HG03520 (cell line): ENCODE results near the gene QPRT.
"Not testable (repeated sequence)": the region's sequence is repeated elsewhere in the genome, so short reads cannot be mapped to it uniquely, and the experiment has no call there.

ENCODE experiments used
- ATAC-seq: cut with Tn5 transposase; IDR thresholded peaks from one replicate; pipeline ENCODE4 v1.9.1; 2021; ENCODE audit warnings: mild to moderate bottlenecking, moderate library complexity; ENCODE audit not compliant: unreplicated experiment

The QPRT gene

DNA sequence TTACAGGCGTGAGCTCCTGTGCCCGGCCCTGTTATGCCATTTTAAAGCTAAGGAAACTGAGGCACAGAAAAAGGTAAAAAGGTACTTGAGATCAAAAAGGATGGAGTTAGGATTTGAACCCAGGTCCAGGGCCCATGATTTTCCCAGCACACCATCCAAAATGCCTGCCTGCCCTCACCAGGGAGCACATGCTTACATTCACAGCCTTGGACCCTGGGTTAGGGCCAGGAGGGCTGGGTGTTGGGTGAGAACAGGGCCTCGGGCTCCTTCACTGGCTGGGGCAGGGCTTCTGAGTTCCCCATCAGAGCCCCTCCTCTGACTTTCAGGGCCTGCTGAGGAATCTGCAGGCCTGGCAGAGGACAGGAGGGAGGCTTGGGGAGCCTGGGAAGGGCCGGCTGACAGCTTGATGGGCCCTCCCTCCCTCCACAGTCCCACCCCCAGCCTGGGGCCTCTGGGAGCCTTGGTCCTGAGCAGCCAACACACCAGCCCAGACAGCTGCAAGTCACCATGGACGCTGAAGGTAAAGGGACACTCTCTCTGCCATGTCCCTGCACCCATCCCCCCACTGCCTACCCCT is at the start of gene QPRT:
TSS of gene QPRT (plus strand) at position 490 of the 577 bp plus-strand sequence. CDS start at position 508, 18 bp downstream.
- no peak for ATAC-seq

DNA sequence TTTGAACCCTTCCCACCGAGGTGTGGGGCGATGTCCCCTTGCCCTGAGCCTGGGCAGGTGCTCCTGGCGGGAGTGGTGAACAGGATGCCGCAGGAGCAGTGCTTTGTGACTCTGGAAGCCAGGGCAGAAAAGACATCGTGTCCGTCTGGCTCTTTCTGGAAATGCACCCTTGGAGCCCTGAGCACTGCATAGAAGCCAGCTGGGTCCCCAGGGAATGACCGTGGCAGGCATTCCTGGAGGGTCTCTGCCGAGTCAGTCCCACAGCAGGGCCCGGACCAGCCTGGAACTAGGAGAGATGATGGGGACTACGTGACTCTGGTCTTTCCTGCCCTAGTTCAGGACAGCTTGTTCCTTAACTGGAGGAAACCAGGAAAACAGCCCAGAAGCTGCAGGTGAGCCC is 49.7 kb upstream of the QPRT start:
- ATAC-seq, result not testable (repeated sequence)

GRCh38 chr16:29631658-29632057 is 47.3 kb upstream of the QPRT start:
- ATAC-seq, result not testable (repeated sequence)

DNA sequence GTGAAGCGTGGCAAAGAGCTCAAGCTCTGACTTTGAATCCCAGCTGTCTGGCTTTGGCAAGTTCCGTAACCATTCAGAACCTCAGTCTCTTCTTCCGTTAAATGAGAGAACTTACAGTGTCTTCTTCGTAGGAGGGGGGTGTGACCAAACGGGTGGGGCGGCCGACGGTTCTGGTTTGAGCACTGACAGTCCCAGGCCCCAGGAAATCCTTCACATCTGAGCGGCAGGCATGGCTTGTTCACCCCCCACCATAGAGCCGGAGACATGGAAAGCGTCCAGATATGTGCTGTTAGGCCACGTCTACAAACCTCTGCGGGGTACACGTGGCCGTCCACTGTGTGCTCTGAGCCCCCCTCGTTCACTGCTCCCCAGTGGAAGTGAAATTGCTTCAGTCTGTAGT is 43.1 kb upstream of the QPRT start:
- not testable (repeated sequence) for ATAC-seq

- ATAC-seq, result not testable (repeated sequence)
Measured at GRCh38 chr16:29636368-29636767, 42.6 kb upstream of the QPRT start.

DNA sequence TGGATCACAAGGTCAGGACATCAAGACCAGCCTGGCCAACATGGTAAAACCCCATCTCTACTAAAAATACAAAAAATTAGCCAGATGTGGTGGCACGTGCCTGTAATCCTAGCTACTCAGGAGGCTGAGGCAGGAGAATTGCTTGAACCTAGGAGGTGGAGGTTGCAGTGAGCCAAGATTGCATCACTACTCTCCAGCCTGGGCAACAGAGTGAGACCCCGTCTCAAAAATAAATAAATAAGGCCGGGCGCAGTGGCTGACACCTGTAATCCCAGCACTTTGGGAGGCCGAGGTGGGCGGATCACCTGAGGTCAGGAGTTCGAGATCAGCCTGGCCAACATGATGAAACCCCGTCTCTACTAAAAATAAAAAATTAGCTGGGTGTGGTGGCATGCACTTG is 40.2 kb upstream of the QPRT start:
- not testable (repeated sequence) for ATAC-seq

DNA sequence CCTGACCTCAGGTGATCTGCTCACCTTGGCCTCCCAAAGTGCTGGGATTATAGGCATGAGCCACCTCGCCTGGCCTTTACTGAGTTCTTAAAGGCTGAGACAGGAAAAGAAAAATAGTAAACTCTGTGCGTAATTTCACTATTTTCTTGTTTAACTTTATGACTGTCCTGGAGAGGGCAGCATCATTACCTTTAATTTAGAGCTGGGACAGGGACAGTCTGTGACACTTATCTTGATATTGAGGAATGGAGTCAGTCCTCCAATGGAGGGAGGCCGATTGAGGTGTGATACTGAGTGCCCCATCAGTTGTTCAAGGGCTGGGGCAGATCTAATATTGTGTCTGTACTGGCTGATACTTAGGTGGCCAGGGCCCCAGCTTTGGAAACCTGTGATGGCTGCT is 37.4 kb upstream of the QPRT start:
- ATAC-seq, result no peak

DNA sequence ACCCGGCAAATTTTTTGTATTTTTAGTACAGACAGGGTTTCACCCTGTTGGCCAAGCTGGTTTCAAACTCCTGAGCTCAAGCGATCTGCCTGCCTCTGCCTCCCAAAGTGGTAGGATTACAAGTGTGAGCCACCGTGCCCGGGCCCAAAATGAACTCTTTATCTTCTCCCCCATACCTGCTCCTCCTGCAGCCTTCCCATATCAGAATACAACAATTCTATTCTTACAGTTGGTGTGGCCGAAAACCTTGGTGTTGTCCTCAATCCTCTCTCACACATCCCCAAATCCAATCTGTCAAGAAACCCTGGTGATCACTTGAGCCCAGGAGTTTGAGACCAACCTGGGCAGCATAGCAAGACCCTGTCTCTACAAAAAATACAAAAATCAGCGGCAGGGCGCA is 35.4 kb upstream of the QPRT start:
- ATAC-seq, result no peak

GRCh38 chr16:29644338-29644857 is 34.6 kb upstream of the QPRT start:
- peak; percentile 69 for ATAC-seq

GRCh38 chr16:29644973-29645693 is 33.8 kb upstream of the QPRT start:
- ATAC-seq, result no peak

- no peak for ATAC-seq
Measured at GRCh38 chr16:29645694-29646187, 33.2 kb upstream of the QPRT start.

DNA sequence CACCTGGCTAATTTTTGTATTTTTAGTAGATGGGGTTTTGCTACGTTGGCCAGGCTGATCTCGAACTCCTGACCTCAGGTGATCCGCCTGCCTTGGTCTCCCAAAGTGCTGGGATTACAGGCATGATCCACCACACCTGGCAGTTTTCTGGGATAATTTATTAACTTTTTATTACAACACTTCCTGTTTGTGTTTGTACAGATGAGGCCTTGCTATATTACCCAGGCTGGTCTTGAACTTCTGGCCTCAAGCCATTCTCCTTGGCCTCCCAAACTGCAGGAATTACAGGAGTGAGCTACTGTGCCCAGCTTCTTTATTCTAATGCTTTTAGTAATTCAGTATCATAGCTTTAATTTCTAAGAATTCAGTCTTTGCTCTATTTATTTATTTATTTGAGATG is 32.0 kb upstream of the QPRT start:
- no peak for ATAC-seq

DNA sequence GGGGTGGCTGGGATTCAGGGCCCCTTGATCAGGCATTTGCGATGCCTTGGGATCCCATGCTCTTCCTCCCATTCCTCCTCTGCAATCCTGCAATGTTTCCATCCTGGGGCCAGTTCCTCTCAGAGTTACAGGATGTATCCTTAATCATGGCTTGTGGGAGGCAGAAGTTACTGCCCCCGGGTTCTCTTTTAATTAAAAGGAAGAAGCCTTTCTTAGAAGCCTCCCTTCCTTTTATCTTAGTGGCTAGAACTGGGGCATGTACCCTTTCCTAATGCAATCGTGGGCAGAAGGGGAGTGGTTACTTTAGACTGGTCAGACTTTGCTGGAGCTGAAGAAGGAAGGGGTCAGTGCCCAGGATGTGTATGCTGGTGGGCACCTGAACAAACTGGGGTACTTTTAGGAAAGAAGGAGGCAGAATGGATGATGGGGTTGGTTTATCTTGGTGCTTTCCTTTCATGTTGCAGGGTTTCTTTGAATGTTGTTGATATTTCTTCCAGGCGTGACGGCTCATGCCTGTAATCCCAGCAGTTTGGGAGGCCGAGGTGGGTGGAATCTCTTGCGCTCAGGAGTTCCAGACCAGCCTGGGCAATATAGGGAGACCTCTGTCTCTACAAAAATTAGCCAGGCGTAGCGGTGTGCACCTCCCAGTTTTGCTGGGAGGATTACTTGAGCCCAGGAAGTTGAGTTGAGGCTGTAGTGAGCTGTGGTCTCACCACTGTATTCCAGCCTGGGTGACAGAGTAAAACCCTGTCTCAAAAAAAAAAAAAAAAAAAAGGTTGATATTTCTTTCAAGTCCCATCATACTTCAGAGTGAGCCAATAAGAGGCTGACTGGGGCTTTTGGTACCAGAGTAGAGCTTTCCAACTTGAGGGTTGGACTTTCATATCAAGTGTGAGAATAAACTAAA is 29.1 kb upstream of the QPRT start:
- no peak for ATAC-seq

GRCh38 chr16:29650771-29651170 is 28.2 kb upstream of the QPRT start:
- no peak for ATAC-seq

GRCh38 chr16:29651774-29652349 is 27.1 kb upstream of the QPRT start:
- ATAC-seq, result no peak

DNA sequence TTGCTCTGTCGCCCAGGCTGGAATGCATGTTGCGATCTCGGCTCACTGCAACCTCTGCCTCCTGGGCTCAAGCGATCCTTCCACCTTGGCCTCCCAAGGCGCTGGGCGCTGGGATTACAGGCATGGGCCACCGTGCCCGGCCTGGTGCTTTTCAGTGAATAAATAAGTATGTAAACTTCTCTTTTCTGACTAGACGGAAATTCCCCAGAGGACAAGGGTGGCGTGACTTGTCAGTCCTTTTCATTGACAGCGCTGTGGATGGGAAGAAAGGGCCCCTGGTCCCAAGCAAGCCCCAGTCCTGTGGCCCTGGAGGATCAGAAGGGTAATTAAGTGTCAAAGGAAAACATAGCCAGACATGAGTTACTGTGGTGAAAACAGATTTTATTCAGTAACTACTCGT is 25.5 kb upstream of the QPRT start:
- ATAC-seq, result no peak

DNA sequence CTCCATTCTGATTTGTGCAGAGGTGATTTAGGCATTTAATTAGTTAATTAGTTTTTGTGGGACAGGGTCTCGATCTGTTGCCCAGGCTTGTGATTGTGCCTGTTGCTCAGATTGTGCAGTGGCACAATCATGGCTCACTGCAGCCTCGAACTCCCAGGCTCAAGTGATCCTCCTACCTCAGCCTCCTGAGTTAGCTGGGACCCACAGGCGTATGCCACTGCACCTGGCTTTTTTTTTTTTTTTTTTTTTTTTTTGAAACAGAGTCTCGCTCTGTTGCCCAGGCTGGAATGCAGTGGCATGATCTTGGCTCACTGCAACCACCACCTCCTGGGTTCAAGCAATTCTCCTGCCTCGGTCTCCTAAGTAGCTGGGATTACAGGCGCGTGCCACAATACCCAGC is 25.1 kb upstream of the QPRT start:
- not testable (repeated sequence) for ATAC-seq

- no peak for ATAC-seq
Measured at GRCh38 chr16:29656688-29657523, 22.1 kb upstream of the QPRT start.

- no peak for ATAC-seq
Measured at GRCh38 chr16:29658705-29659104, 20.3 kb upstream of the QPRT start.
